Prostate gland (tissue), 2 donors: ENCODE measurements around the gene FBRSL1.

Experiments used
- POLR2A ChIP-seq: fragments of 450-650 bp; IDR thresholded peaks from one replicate; pipeline ENCODE4 v1.6.1; 2016; ENCODE audit warnings: antibody characterized with exemption, mild to moderate bottlenecking
- POLR2AphosphoS5 ChIP-seq: sonication (generic); formaldehyde crosslinking; IDR thresholded peaks from one replicate; pipeline ENCODE4 v1.6.1; 2017; ENCODE audit warnings: antibody characterized with exemption
- TF ChIP-seq, protein P1 (sequence below), 4 experiments: fragments of 200-600 bp in 2 of 4; fragments of 450-650 bp in 2 of 4; sonication (generic) in 2 of 4; IDR thresholded peaks; 1 replicate in 3 of 4; 2 replicates in 1 of 4; pipeline ENCODE4 v1.5.1; 2016 to 2019; ENCODE audit warnings: antibody characterized with exemption in 4 of 4, mild to moderate bottlenecking in 2 of 4, moderate library complexity in 2 of 4

DNA sequence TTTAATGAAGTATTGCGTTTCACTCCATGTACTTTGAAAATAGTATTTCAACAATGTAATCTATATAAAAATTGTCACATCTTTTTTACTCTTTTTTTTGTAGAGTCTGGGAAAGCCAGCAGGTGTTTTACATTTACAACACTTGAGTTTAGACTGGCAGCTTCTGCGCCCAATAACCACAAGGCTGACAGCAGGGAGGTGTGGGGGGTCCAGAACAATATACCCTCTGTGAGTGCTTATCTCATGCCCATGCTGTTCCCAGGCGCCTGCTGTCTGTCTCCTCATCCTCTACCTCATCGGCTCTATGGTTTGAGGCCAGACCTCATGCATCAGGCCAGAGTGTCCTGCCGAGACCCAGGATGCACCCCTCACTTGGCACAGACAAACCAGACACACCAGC lies 24.9 kb downstream of the FBRSL1 start:
- TF ChIP-seq, protein P1, sequence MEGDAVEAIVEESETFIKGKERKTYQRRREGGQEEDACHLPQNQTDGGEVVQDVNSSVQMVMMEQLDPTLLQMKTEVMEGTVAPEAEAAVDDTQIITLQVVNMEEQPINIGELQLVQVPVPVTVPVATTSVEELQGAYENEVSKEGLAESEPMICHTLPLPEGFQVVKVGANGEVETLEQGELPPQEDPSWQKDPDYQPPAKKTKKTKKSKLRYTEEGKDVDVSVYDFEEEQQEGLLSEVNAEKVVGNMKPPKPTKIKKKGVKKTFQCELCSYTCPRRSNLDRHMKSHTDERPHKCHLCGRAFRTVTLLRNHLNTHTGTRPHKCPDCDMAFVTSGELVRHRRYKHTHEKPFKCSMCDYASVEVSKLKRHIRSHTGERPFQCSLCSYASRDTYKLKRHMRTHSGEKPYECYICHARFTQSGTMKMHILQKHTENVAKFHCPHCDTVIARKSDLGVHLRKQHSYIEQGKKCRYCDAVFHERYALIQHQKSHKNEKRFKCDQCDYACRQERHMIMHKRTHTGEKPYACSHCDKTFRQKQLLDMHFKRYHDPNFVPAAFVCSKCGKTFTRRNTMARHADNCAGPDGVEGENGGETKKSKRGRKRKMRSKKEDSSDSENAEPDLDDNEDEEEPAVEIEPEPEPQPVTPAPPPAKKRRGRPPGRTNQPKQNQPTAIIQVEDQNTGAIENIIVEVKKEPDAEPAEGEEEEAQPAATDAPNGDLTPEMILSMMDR (IDR thresholded peaks at IDR 0.05): no peak
- TF ChIP-seq POLR2AphosphoS5 (no peak), POLR2A (no peak)
